PC-9 (cell line): ENCODE data around the gene NOD1. TPM values are rescaled to one million over a fixed set of nuclear protein-coding genes. Genes with fewer than 3 reads are reported as not detected.
A peak's percentile ranks its signal among the peaks of the same experiment; 100 is the strongest.

Experiments used
- BruUV-seq: library from RNA; stranded (reverse); fragments of 400-500 nt; replicated peaks from 2 replicates; lab custom pipeline; 2021; lab: Mats Ljungman, UMichigan
- CTCF ChIA-PET: fragments of 300-600 bp; sonication (Branson Sonifier 250); formaldehyde crosslinking; loops from one replicate; lab custom pipeline; 2022; ENCODE audit warnings: antibody characterized with exemption; lab: Charles Lee
- POLR2A ChIA-PET: fragments of 300-600 bp; sonication (Branson Sonifier 250); formaldehyde crosslinking; loops from one replicate; lab custom pipeline; 2022; ENCODE audit warnings: antibody characterized with exemption; ENCODE audit not compliant: unreplicated experiment; lab: Charles Lee
- DNase-seq, 2 experiments: peaks; one replicate each; pipeline versions ENCODE4 v3.0.0 to v3.0.0-alpha.2; 2015 to 2022; ENCODE audit warnings: mixed read lengths in 1 of 2
- H2AFZ ChIP-seq: fragments of 200-600 bp; sonication (generic); 2 replicates; pipeline ENCODE4 v1.8.1; 2017; ENCODE audit warnings: antibody characterized with exemption
- H3F3A ChIP-seq: fragments of 200-600 bp; sonication (generic); 2 replicates; pipeline ENCODE4 v1.8.1; 2017; ENCODE audit warnings: antibody characterized with exemption, mild to moderate bottlenecking, low read depth; ENCODE audit not compliant: insufficient read depth
- H3K27ac ChIP-seq: fragments of 200-600 bp; sonication (generic); 2 replicates; pipeline ENCODE4 v1.6.1; 2016; ENCODE audit warnings: mixed run types
- H3K27me3 ChIP-seq: fragments of 200-600 bp; sonication (generic); 2 replicates; pipeline ENCODE4 v1.6.1; 2016; ENCODE audit warnings: low read depth, mixed run types; ENCODE audit not compliant: insufficient read depth
- H3K36me3 ChIP-seq: fragments of 200-600 bp; sonication (generic); 2 replicates; pipeline ENCODE4 v1.6.1; 2016; ENCODE audit warnings: low read depth, mixed run types
- H3K4me1 ChIP-seq: fragments of 200-600 bp; sonication (generic); replicated peaks from 2 replicates; pipeline ENCODE4 v1.6.1; 2016; ENCODE audit warnings: mixed run types; ENCODE audit not compliant: insufficient read depth
- H3K4me2 ChIP-seq: fragments of 200-600 bp; sonication (generic); 2 replicates; pipeline ENCODE4 v1.6.1; 2017; ENCODE audit warnings: mixed run types
- H3K4me3 ChIP-seq: fragments of 200-600 bp; sonication (generic); 2 replicates; pipeline ENCODE4 v1.6.1; 2016; ENCODE audit warnings: mixed run types
- H3K79me2 ChIP-seq: fragments of 200-600 bp; sonication (generic); 2 replicates; pipeline ENCODE4 v1.6.1; 2017; ENCODE audit warnings: low read depth, mixed run types
- H3K9me2 ChIP-seq: fragments of 200-600 bp; sonication (generic); 2 replicates; pipeline ENCODE4 v1.8.1; 2017; ENCODE audit warnings: mild to moderate bottlenecking; ENCODE audit not compliant: insufficient read depth
- H3K9me3 ChIP-seq: fragments of 200-600 bp; sonication (generic); 2 replicates; pipeline ENCODE4 v1.8.1; 2016; ENCODE audit warnings: low read depth; ENCODE audit not compliant: insufficient read depth
- H4K20me1 ChIP-seq: fragments of 200-600 bp; sonication (generic); 2 replicates; pipeline ENCODE4 v1.8.1; 2017; ENCODE audit not compliant: insufficient read depth
- CTCF ChIP-seq: fragments of 200-600 bp; sonication (generic); conservative IDR thresholded peaks from 2 replicates; pipeline ENCODE4 v1.6.1; 2017; ENCODE audit warnings: mixed run types, antibody characterized with exemption, mild to moderate bottlenecking, moderate library complexity
- EZH2 ChIP-seq: fragments of 200-600 bp; sonication (generic); IDR thresholded peaks from 2 replicates; pipeline ENCODE4 v1.8.0; 2017; ENCODE audit warnings: antibody characterized with exemption, low read depth
- intact Hi-C: fragments of 100-400 bp; cut with micrococcal nuclease; formaldehyde crosslinking; loops from one replicate; pipeline ENCODE4 v1.10.0; 2022; ENCODE audit not compliant: unreplicated experiment
- total RNA-seq: library from RNA; stranded (reverse); gene quantifications from 2 replicates; pipeline ENCODE4 v1.2.3, GENCODE V29; 2021

The NOD1 gene
- total RNA-seq, 1 experiment from 2014 or later = 16.5 TPM

GRCh38 chr7:30513762-30514161 is 35.2 kb upstream of the NOD1 start:
- Histone ChIP-seq H2AFZ (no peak overlapping the region), H3F3A (peaks cover 12% of the 10 kb centered on the region), H3K4me1 (peaks cover 28% of the 10 kb centered on the region), H3K9me3 (no peaks in the 10 kb centered on the region), H3K27ac (no peak overlapping the region), H3K9me2 (no peaks in the 10 kb centered on the region), H3K36me3 (no peaks in the 10 kb centered on the region), H3K79me2 (no peaks in the 10 kb centered on the region), H4K20me1 (no peaks in the 10 kb centered on the region), H3K4me3 (no peak overlapping the region), H3K4me2 (no peak overlapping the region), H3K27me3 (no peaks in the 10 kb centered on the region)
- TF ChIP-seq CTCF (no peak), EZH2 (no peak)
- POLR2A ChIA-PET = interaction anchor here (0.6 kb wide), 1 partner anchor 15 kb away, joined by 3 read pairs; no protein-coding TSS in a partner anchor
- no TSS peak for BruUV-seq
- CTCF ChIA-PET = no interaction called here
- intact Hi-C loops = no loop called here
- DNase-seq = peak in 1 of 2 experiments; percentile 44

- Histone ChIP-seq H3F3A (peaks cover 19% of the 10 kb centered on the region), H3K79me2 (no peaks in the 10 kb centered on the region), H3K27me3 (no peaks in the 10 kb centered on the region), H3K9me3 (no peaks in the 10 kb centered on the region), H3K4me1 (peaks cover 30% of the 10 kb centered on the region), H3K9me2 (no peaks in the 10 kb centered on the region), H3K36me3 (no peaks in the 10 kb centered on the region), H3K4me3 (no peak overlapping the region), H2AFZ (no peak overlapping the region), H4K20me1 (no peaks in the 10 kb centered on the region), H3K4me2 (no peak overlapping the region), H3K27ac (no peak overlapping the region)
- POLR2A ChIA-PET = interaction anchor here (0.7 kb wide), 1 partner anchor 306 kb away, joined by 6 read pairs; no protein-coding TSS in a partner anchor
- no TSS peak for BruUV-seq
- no peak for TF ChIP-seq CTCF
- TF ChIP-seq EZH2 = no peak
- DNase-seq = peak in 1 of 2 experiments; percentile 27
- CTCF ChIA-PET = interaction anchor here (2.4 kb wide), 1 partner anchor 52 kb away, joined by 20 read pairs; no protein-coding TSS in a partner anchor
- intact Hi-C loops = loop anchor here (2.0 kb wide), 1 partner anchor 53 kb away; no protein-coding TSS in a partner anchor
Observed at GRCh38 chr7:30511973-30512662, 33.5 kb upstream of the NOD1 start.

- intact Hi-C loops = loop anchor here (2.0 kb wide), 1 partner anchor 53 kb away; no protein-coding TSS in a partner anchor
- Histone ChIP-seq H3K79me2 (no peaks in the 10 kb centered on the region), H3K27ac (no peak overlapping the region), H3K4me1 (peaks cover 30% of the 10 kb centered on the region), H3K4me3 (no peak overlapping the region), H2AFZ (no peak overlapping the region), H3K27me3 (no peaks in the 10 kb centered on the region), H3F3A (peaks cover 19% of the 10 kb centered on the region), H3K36me3 (no peaks in the 10 kb centered on the region), H3K9me2 (no peaks in the 10 kb centered on the region), H4K20me1 (no peaks in the 10 kb centered on the region), H3K9me3 (no peaks in the 10 kb centered on the region), H3K4me2 (no peak overlapping the region)
- BruUV-seq = no TSS peak
- POLR2A ChIA-PET = interaction anchor here (0.6 kb wide), 1 partner anchor 68 kb away, joined by 3 read pairs; no protein-coding TSS in a partner anchor
- CTCF ChIA-PET = interaction anchor here (2.4 kb wide), 1 partner anchor 52 kb away, joined by 20 read pairs; no protein-coding TSS in a partner anchor
- peak in 1 of 2 experiments; percentile 20 for DNase-seq
- TF ChIP-seq EZH2 (no peak), CTCF (no peak)
Observed at GRCh38 chr7:30511494-30511893, 32.9 kb upstream of the NOD1 start.
